Smooth muscle cell (in vitro differentiated cells): ENCODE data around the gene RABGAP1. TPM values are rescaled to one million over a fixed set of nuclear protein-coding genes. Genes with fewer than 3 reads are reported as not detected.

Experiments
- DNase-seq: peaks from one replicate; lab custom pipeline; 2025; ENCODE audit not compliant: unreplicated experiment; lab: John Stamatoyannopoulos, UW
- H2AFZ ChIP-seq: fragments of 200-600 bp; sonication (generic); 2 replicates; pipeline ENCODE4 v1.6.0; 2016; ENCODE audit warnings: antibody characterized with exemption, low read depth, mild to moderate bottlenecking
- H3F3A ChIP-seq: fragments of 200-600 bp; sonication (generic); 2 replicates; pipeline ENCODE4 v1.6.0; 2017; ENCODE audit warnings: antibody characterized with exemption, low read depth
- H3K27ac ChIP-seq: fragments of 200-600 bp; sonication (generic); 2 replicates; pipeline ENCODE4 v1.5.1; 2016; ENCODE audit warnings: low read depth, mild to moderate bottlenecking
- H3K27me3 ChIP-seq: fragments of 200-600 bp; sonication (generic); 2 replicates; pipeline ENCODE4 v1.6.1; 2016; ENCODE audit warnings: low read depth, mild to moderate bottlenecking
- H3K36me3 ChIP-seq: fragments of 200-600 bp; sonication (generic); 2 replicates; pipeline ENCODE4 v1.5.1; 2016; ENCODE audit warnings: low read depth
- H3K4me1 ChIP-seq: fragments of 200-600 bp; sonication (generic); 2 replicates; pipeline ENCODE4 v1.5.1; 2016; ENCODE audit warnings: low read depth
- H3K4me2 ChIP-seq: fragments of 200-600 bp; sonication (generic); 2 replicates; pipeline ENCODE4 v1.6.0; 2016; ENCODE audit warnings: mild to moderate bottlenecking
- H3K4me3 ChIP-seq: fragments of 200-600 bp; sonication (generic); 2 replicates; pipeline ENCODE4 v1.5.1; 2016; ENCODE audit warnings: mild to moderate bottlenecking
- H3K79me2 ChIP-seq: fragments of 200-600 bp; sonication (generic); 2 replicates; pipeline ENCODE4 v1.6.0; 2016; ENCODE audit warnings: low read depth, mild to moderate bottlenecking
- H3K9ac ChIP-seq: fragments of 200-600 bp; sonication (generic); 2 replicates; pipeline ENCODE4 v1.6.0; 2016; ENCODE audit warnings: low read depth
- H3K9me3 ChIP-seq: fragments of 200-600 bp; sonication (generic); replicated peaks from 2 replicates; pipeline ENCODE4 v1.5.1; 2016; ENCODE audit warnings: low read depth
- H4K20me1 ChIP-seq: fragments of 200-600 bp; sonication (generic); 2 replicates; pipeline ENCODE4 v1.6.0; 2016; ENCODE audit warnings: low read depth
- CTCF ChIP-seq: fragments of 200-600 bp; sonication (generic); IDR thresholded peaks from 2 replicates; pipeline ENCODE4 v1.5.1; 2017; ENCODE audit warnings: borderline replicate concordance, mild to moderate bottlenecking, antibody characterized with exemption; ENCODE audit not compliant: insufficient read depth, poor library complexity, severe bottlenecking
- WGBS: methylation state at CpG from one replicate; pipeline ENCODE4 v1.1.7; 2016; ENCODE audit warnings: low lambda C conversion rate; 5-methylcytosine and 5-hydroxymethylcytosine counted together
- polyA plus RNA-seq: library from polyadenylated mRNA; unstranded; fragments of >200 nt; fragmentation: Nextera tagmentation; extraction: Ambion mirVana; gene quantifications from 2 replicates; pipeline ENCODE4 v1.2.1, GENCODE V29; 2016
- total RNA-seq: library from RNA; depleted of rRNA; stranded (reverse); fragments of >200 nt; gene quantifications from 2 replicates; pipeline ENCODE4 v1.2.3, GENCODE V29; 2014

The RABGAP1 gene
- total and polyA plus RNA-seq, 2 experiments from 2014 or later, result 13.5 to 31.8 TPM

GRCh38 chr9:123096987-123097386 is 156.2 kb downstream of the RABGAP1 start:
- Histone ChIP-seq H3F3A (no peaks in the 10 kb centered on the region), H3K9ac (no peak overlapping the region), H3K4me2 (no peak overlapping the region), H3K36me3 (peaks cover 21% of the 10 kb centered on the region), H3K79me2 (no peaks in the 10 kb centered on the region), H3K27ac (no peak overlapping the region), H3K27me3 (no peaks in the 10 kb centered on the region), H3K4me3 (no peak overlapping the region), H3K4me1 (peaks cover 6% of the 10 kb centered on the region), H2AFZ (no peak overlapping the region), H4K20me1 (no peaks in the 10 kb centered on the region), H3K9me3 (no peaks in the 10 kb centered on the region)
- no peak for DNase-seq
- no peak for TF ChIP-seq CTCF
- 61% methylated on average over 3 of the region's 3 CpGs for WGBS

- Histone ChIP-seq H3K36me3 (peaks cover 21% of the 10 kb centered on the region), H3K4me2 (no peak overlapping the region), H3K27ac (no peak overlapping the region), H2AFZ (no peak overlapping the region), H3K9ac (no peak overlapping the region), H3K9me3 (no peaks in the 10 kb centered on the region), H3K79me2 (no peaks in the 10 kb centered on the region), H4K20me1 (no peaks in the 10 kb centered on the region), H3K27me3 (no peaks in the 10 kb centered on the region), H3F3A (no peaks in the 10 kb centered on the region), H3K4me1 (peaks cover 6% of the 10 kb centered on the region), H3K4me3 (no peak overlapping the region)
- WGBS, result 98% methylated on average over 3 of the region's 3 CpGs
- DNase-seq, result no peak
- TF ChIP-seq CTCF, result no peak
Measured at GRCh38 chr9:123097430-123098095, 156.7 kb downstream of the RABGAP1 start.

- 81% methylated on average over 4 of the region's 4 CpGs for WGBS
- no peak overlapping the region for H3K4me3 ChIP-seq
- no peaks in the 10 kb centered on the region for H3K79me2 ChIP-seq
- peaks cover 19% of the 10 kb centered on the region for H3K36me3 ChIP-seq
- H3F3A ChIP-seq, result no peaks in the 10 kb centered on the region
- H3K9ac ChIP-seq, result no peak overlapping the region
- H3K4me1 ChIP-seq, result peaks cover 6% of the 10 kb centered on the region
- DNase-seq, result no peak
- H4K20me1 ChIP-seq, result no peaks in the 10 kb centered on the region
- no peak for TF ChIP-seq CTCF
- H3K9me3 ChIP-seq, result no peaks in the 10 kb centered on the region
- no peak overlapping the region for H3K27ac ChIP-seq
- no peak overlapping the region for H2AFZ ChIP-seq
- no peak overlapping the region for H3K4me2 ChIP-seq
- no peaks in the 10 kb centered on the region for H3K27me3 ChIP-seq
Measured at GRCh38 chr9:123098096-123098459, 157.3 kb downstream of the RABGAP1 start.

- H3K4me3 ChIP-seq, result no peak overlapping the region
- 98% methylated on average over 6 of the region's 6 CpGs for WGBS
- H3F3A ChIP-seq, result no peaks in the 10 kb centered on the region
- no peak for DNase-seq
- no peak for TF ChIP-seq CTCF
- no peak overlapping the region for H2AFZ ChIP-seq
- H4K20me1 ChIP-seq, result no peaks in the 10 kb centered on the region
- H3K9ac ChIP-seq, result no peak overlapping the region
- no peaks in the 10 kb centered on the region for H3K27me3 ChIP-seq
- H3K4me1 ChIP-seq, result peaks cover 6% of the 10 kb centered on the region
- H3K27ac ChIP-seq, result no peak overlapping the region
- H3K36me3 ChIP-seq, result peaks cover 16% of the 10 kb centered on the region
- no peak overlapping the region for H3K4me2 ChIP-seq
- no peaks in the 10 kb centered on the region for H3K79me2 ChIP-seq
- H3K9me3 ChIP-seq, result no peaks in the 10 kb centered on the region
Measured at GRCh38 chr9:123099042-123099441, 158.2 kb downstream of the RABGAP1 start.
